ENCODE data around the gene WWC2. TPM values are rescaled to one million over a fixed set of nuclear protein-coding genes. Genes with fewer than 3 reads are reported as not detected.

WWC2 gene
- total RNA-seq: 142 TPM
- long read RNA-seq, full-length matches to known transcripts: 132 of 195 reads
- long read RNA-seq, partial matches to known transcripts: 29 of 195 reads
- long read RNA-seq, other reads (novel, unspliced or antisense): 34 of 195 reads

DNA sequence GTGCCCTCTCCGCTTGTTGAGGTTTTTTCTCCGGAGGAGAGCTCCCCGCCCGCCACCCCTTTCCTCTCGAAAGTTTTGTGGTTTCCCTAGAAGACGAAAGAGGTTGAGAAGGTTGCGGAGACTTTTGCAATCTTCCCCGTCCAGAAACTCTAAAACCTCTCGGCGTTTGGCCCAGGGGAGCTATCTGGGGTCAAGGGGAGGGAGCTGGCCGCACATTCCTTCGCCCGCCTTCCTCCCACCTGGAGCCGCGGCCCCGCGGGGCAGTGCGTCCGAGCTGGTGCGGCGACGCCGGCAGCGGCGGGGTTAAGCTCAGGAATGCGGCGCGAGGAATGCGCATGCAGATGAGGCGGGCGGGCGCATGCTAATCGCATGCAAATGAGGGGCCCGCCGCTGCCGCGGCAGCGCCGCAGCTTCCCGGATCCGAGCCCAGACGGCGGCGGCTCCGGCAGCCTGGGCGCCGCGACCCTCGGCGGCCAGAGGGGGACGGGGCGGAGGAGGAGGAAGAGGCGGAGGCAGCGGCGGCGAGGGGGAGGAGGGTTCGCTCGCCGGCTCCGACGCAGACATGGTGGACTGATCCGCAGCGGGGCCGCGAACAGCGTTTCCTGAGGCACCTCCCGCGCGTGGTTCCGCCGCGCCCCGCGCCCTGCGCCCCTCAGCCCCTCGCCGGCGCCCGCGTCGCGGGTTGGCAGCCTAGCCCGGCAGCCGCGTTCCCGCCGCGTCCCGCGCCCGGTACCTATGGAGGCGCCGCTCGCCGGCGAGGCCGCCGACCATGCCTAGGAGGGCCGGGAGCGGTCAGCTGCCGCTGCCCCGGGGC, at the start of gene WWC2:
TSS of gene WWC2 (plus strand) at position 535 of the 814 bp plus-strand sequence. CDS start at position 770, 235 bp downstream.
- TF ChIP-seq, protein P1, sequence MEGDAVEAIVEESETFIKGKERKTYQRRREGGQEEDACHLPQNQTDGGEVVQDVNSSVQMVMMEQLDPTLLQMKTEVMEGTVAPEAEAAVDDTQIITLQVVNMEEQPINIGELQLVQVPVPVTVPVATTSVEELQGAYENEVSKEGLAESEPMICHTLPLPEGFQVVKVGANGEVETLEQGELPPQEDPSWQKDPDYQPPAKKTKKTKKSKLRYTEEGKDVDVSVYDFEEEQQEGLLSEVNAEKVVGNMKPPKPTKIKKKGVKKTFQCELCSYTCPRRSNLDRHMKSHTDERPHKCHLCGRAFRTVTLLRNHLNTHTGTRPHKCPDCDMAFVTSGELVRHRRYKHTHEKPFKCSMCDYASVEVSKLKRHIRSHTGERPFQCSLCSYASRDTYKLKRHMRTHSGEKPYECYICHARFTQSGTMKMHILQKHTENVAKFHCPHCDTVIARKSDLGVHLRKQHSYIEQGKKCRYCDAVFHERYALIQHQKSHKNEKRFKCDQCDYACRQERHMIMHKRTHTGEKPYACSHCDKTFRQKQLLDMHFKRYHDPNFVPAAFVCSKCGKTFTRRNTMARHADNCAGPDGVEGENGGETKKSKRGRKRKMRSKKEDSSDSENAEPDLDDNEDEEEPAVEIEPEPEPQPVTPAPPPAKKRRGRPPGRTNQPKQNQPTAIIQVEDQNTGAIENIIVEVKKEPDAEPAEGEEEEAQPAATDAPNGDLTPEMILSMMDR (IDR thresholded peaks at IDR 0.05): no peak
- DNase-seq: peak; percentile 97
- intact Hi-C loops (cut with DNase I): no loop called here

DNA sequence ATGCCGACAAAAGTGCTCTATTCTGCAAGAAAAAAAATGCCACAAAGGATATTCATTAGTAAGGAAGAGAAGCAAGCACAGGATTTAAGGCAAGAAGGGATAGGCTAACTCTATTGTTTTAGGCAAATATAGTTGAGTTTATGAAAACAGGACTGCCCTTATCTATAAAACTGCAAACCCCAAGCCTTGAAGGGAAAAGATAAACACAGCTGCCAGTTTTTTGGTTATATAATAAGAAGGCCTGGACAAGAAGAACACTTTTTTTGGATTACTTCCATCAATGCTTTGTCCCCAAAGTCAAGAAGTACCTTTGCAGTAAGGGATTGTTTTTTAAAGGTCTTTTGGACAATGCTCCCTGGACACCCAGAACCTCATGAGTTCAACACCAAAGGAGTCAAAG, 45.4 kb upstream of the WWC2 start:
- H3K9me3 ChIP-seq: no peaks in the 10 kb centered on the region
- no peak for DNase-seq
- no peak overlapping the region for H3K4me3 ChIP-seq
- H3K36me3 ChIP-seq: no peaks in the 10 kb centered on the region
- no peaks in the 10 kb centered on the region for H3K4me1 ChIP-seq
- ATAC-seq: no peak
- intact Hi-C loops (cut with DNase I): no loop called here
- no peak overlapping the region for H3K27ac ChIP-seq
- no peaks in the 10 kb centered on the region for H3K27me3 ChIP-seq
- TF ChIP-seq, protein P1 (IDR thresholded peaks at IDR 0.05): no peak

More for the DNA sequence above, at the start of gene WWC2:
- Histone ChIP-seq H3K36me3 (no peaks in the 10 kb centered on the region), H3K9me3 (no peaks in the 10 kb centered on the region), H3K27ac (peak within 1 kb of the TSS; percentile 98), H3K4me3 (peak within 1 kb of the TSS; percentile 82), H3K27me3 (no peaks in the 10 kb centered on the region), H3K4me1 (peaks cover 11% of the 10 kb centered on the region)
- ATAC-seq: peak; percentile 92

DNA sequence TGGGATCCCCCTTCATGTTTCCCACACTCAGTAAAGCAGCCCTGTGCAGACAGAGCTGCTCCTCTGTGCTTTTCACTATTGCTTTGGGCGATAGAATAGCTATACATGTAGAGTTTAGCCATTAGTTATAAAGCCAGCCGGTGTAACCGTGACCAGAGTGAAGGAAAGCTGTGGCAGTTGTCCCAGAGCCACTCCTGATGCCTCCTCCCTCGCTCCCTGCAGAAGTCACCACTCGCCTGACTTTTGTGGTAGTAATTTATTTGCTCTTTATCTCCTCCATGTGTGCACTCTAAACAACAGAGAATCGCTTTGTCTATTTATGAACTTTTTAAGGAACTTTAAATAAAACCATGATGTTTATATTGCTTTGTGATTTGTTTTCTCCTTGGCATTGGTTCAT, 41.8 kb upstream of the WWC2 start:
- intact Hi-C loops (cut with DNase I): no loop called here

DNA sequence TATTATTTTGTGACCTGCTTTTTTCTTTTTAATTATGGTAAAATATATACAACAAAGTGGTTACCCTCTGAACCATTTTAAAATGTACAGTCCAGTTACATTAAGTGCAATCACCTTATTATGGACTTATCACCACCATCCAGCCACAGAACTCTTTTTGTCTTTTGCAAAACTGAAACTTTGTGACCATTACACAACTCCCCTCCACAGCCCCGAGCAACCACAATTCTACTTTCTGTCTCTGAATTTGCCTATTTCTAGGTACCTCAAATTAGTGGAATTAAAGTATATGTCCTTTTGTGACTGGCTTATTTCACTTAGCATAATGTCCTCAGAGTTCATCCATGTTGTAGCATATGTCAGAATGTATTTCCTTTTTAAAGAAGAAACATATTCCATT, 39.3 kb upstream of the WWC2 start:
- intact Hi-C loops (cut with DNase I): loop anchor here (10.0 kb wide), 1 partner anchor 125 kb away; no protein-coding TSS in a partner anchor
- Histone ChIP-seq H3K4me3 (no peak overlapping the region), H3K4me1 (no peaks in the 10 kb centered on the region), H3K27ac (no peak overlapping the region), H3K27me3 (no peaks in the 10 kb centered on the region), H3K9me3 (no peaks in the 10 kb centered on the region), H3K36me3 (no peaks in the 10 kb centered on the region)
- DNase-seq (no peak), ATAC-seq (no peak)
- TF ChIP-seq, protein P1 (IDR thresholded peaks at IDR 0.05): no peak

More for the DNA sequence above, 41.8 kb upstream of the WWC2 start:
- TF ChIP-seq, protein P1 (IDR thresholded peaks at IDR 0.05): no peak
- Histone ChIP-seq H3K27me3 (no peaks in the 10 kb centered on the region), H3K4me1 (no peaks in the 10 kb centered on the region), H3K4me3 (no peak overlapping the region), H3K9me3 (no peaks in the 10 kb centered on the region), H3K36me3 (no peaks in the 10 kb centered on the region), H3K27ac (no peak overlapping the region)
- ATAC-seq (no peak), DNase-seq (no peak)

DNA sequence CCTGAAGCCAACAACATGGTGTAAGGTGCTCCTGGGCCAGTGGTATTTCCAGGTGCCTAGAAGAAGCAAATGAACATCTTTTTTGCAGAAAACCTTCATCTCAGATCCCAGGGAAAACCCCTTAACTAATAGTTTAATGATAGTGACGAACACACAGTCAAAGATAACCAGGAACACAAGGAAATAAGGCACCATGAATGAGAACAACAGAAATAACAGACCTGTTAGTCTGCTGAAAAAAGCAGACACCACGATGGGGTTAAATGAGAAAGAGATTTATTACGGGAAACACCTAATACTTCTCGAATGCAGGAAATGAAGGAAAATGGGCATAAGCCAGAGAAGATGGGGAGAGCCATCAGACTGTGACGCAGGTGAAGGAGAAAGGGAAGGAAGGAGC, 30.6 kb upstream of the WWC2 start:
- TF ChIP-seq, protein P1 (IDR thresholded peaks at IDR 0.05): no peak
- H3K27ac ChIP-seq: no peak overlapping the region
- no peak overlapping the region for H3K4me3 ChIP-seq
- H3K9me3 ChIP-seq: no peaks in the 10 kb centered on the region
- DNase-seq: no peak
- ATAC-seq: no peak
- no peaks in the 10 kb centered on the region for H3K27me3 ChIP-seq
- no peaks in the 10 kb centered on the region for H3K4me1 ChIP-seq
- H3K36me3 ChIP-seq: no peaks in the 10 kb centered on the region
- intact Hi-C loops (cut with DNase I): loop anchor here (10.0 kb wide), 1 partner anchor 134 kb away; no protein-coding TSS in a partner anchor
